Thoracic aorta (tissue), 2 donors: ENCODE results near the gene SETD6. TPM values are rescaled to one million over a fixed set of nuclear protein-coding genes. Genes with fewer than 3 reads are reported as not detected.
A peak's percentile ranks its signal among the peaks of the same experiment; 100 is the strongest.

ENCODE experiments used
- ATAC-seq: fragments of 150-250 bp; one replicate; pipeline ENCODE4 v1.8.0; 2017; ENCODE audit warnings: low read depth; ENCODE audit not compliant: insufficient number of reproducible peaks, low FRiP score
- DNase-seq: peaks from one replicate; pipeline ENCODE4 v3.0.0-alpha.2; 2020; ENCODE audit warnings: low spot score
- H3K27ac ChIP-seq, 2 donors: fragments of 200-600 bp; sonication (generic); 1 replicate in 1 of 2; 2 replicates in 1 of 2; pipeline ENCODE4 v1.5.1; 2016; ENCODE audit warnings: mild to moderate bottlenecking in 2 of 2, moderate library complexity in 2 of 2
- H3K27me3 ChIP-seq: fragments of 200-600 bp; sonication (generic); replicated peaks from 2 replicates; pipeline ENCODE4 v1.6.0; 2016; ENCODE audit warnings: mild to moderate bottlenecking; ENCODE audit not compliant: insufficient read depth
- H3K36me3 ChIP-seq: fragments of 200-600 bp; sonication (generic); one replicate; pipeline ENCODE4 v1.5.1; 2016
- H3K4me1 ChIP-seq, 2 donors: fragments of 200-600 bp; sonication (generic); 1 replicate in 1 of 2; 2 replicates in 1 of 2; pipeline versions ENCODE4 v1.5.1 to v1.6.0; 2016; ENCODE audit warnings: low read depth in 2 of 2, mild to moderate bottlenecking in 1 of 2; ENCODE audit not compliant: control insufficient read depth in 1 of 2
- H3K4me3 ChIP-seq: fragments of 200-600 bp; sonication (generic); 2 replicates; pipeline ENCODE4 v1.5.1; 2016; ENCODE audit warnings: mild to moderate bottlenecking
- H3K9me3 ChIP-seq: fragments of 200-600 bp; sonication (generic); 2 replicates; pipeline ENCODE4 v1.5.1; 2016
- CTCF ChIP-seq: fragments of 200-600 bp; sonication (generic); IDR thresholded peaks from one replicate; pipeline ENCODE4 v1.5.1; 2019; ENCODE audit warnings: antibody characterized with exemption
- total RNA-seq, 2 donors: library from RNA; depleted of rRNA; stranded (reverse); fragments of >200 nt; gene quantifications; one replicate each; pipeline versions ENCODE4 v1.1.0 to v1.2.3, GENCODE V29; 2016

Gene SETD6
- total RNA-seq, 2 donors from 2014 or later = 19.2 to 47.3 TPM

- ATAC-seq = no peak
- Histone ChIP-seq H3K9me3 (no peaks in the 10 kb centered on the region), H3K27ac (no peak overlapping the region), H3K4me1 (peaks cover 3 to 20% of the 10 kb centered on the region in 2 donors), H3K36me3 (no peaks in the 10 kb centered on the region), H3K4me3 (no peak overlapping the region), H3K27me3 (no peaks in the 10 kb centered on the region)
- no peak for TF ChIP-seq CTCF
- DNase-seq = no peak
These were observed 17.8 kb upstream of the SETD6 start for GRCh38 chr16:58497468-58497867.

- Histone ChIP-seq H3K9me3 (no peaks in the 10 kb centered on the region), H3K36me3 (no peaks in the 10 kb centered on the region)
- DNase-seq = no peak
These were observed 17.4 kb upstream of the SETD6 start for GRCh38 chr16:58497935-58498334.

DNA sequence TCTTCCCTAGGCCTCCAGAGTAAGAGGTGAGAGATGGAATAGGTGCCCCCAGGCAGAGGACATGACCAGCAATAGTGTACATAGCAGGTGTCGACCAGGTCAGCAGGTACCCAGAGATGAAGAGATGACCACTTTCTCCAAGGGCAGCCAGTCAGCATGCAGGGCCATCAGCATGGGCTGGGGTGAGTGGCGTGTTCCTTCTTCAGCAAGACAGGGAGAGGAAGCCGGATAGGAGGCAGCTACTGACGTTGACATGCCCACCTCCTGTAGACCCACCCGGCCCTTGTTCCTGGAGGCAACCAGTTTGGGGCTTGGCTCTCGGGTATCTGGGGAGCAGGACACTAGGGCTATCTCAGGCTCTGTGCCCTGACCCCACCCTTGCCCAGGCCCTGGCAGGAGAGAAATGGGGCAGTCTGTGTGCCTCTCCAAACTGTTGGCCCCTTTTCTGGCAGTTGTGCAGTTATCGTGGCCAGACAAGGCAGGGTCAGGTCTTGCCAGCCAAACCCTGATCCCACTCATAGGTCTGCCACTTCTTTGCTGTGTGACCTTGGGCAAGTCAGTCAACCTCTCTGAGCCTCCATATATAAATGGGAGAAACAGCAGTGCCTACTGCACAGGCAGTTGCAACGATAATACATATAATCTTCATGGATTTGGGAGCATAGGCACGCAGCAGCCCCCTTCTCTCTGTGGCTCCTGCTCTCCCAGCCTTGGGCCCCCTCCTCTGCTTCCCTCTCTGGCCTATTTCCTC is 16.8 kb upstream of the SETD6 start:
- ATAC-seq (no peak), DNase-seq (no peak)
- Histone ChIP-seq H3K36me3 (no peaks in the 10 kb centered on the region), H3K4me1 (peaks cover 3 to 20% of the 10 kb centered on the region in 2 donors), H3K27me3 (no peaks in the 10 kb centered on the region), H3K9me3 (no peaks in the 10 kb centered on the region), H3K4me3 (no peak overlapping the region), H3K27ac (no peak overlapping the region)
- no peak for TF ChIP-seq CTCF

More at GRCh38 chr16:58497935-58498334, 17.4 kb upstream of the SETD6 start:
- no peak for ATAC-seq
- Histone ChIP-seq H3K4me1 (peaks cover 3 to 20% of the 10 kb centered on the region in 2 donors), H3K4me3 (no peak overlapping the region), H3K27me3 (no peaks in the 10 kb centered on the region), H3K27ac (no peak overlapping the region)
- no peak for TF ChIP-seq CTCF

GRCh38 chr16:58499092-58499511 is 16.2 kb upstream of the SETD6 start:
- H3K4me3 ChIP-seq = no peak overlapping the region
- H3K36me3 ChIP-seq = no peaks in the 10 kb centered on the region
- TF ChIP-seq CTCF = no peak
- ATAC-seq (no peak), DNase-seq (no peak)
- no peaks in the 10 kb centered on the region for H3K27me3 ChIP-seq
- peaks cover 3 to 20% of the 10 kb centered on the region in 2 donors for H3K4me1 ChIP-seq
- H3K9me3 ChIP-seq = no peaks in the 10 kb centered on the region
- H3K27ac ChIP-seq = no peak overlapping the region

- H3K36me3 ChIP-seq = no peaks in the 10 kb centered on the region
- peak within 1 kb of the TSS; percentile 41 for H3K4me3 ChIP-seq
- no peaks in the 10 kb centered on the region for H3K9me3 ChIP-seq
- ATAC-seq = no peak
- H3K4me1 ChIP-seq = peaks cover 3 to 19% of the 10 kb centered on the region in 2 donors
- no peaks in the 10 kb centered on the region for H3K27me3 ChIP-seq
- H3K27ac ChIP-seq = no peak within 1 kb of the TSS
- no peak for TF ChIP-seq CTCF
- DNase-seq = no peak
These were observed 15.5 kb upstream of the SETD6 start, which contains the start of gene NDRG4 for GRCh38 chr16:58499615-58500351. Gene NDRG4, plus strand, starts transcription at chr16:58500143. Its CDS starts 106 bp downstream, at chr16:58500249.
